Activated CD4-positive, alpha-beta T cell treated with anti-CD3 and anti-CD28 coated beads, Interleukin-2, amount 10 ng/mL, durations not matched to agents 24 days and 14 days (primary cell): Measurements from ENCODE around the gene METTL21A. TPM values are rescaled to one million over a fixed set of nuclear protein-coding genes. Genes with fewer than 3 reads are reported as not detected.
"Not testable (repeated sequence)": the region's sequence is repeated elsewhere in the genome, so short reads cannot be mapped to it uniquely, and the experiment has no call there.

Source experiments
- DNase-seq: peaks from one replicate; pipeline ENCODE4 v3.0.0; 2022
- H3K27ac Mint-ChIP-seq: one replicate; pipeline ENCODE4 v1.8.0; 2022; ENCODE audit warnings: mild to moderate bottlenecking, mixed read lengths
- H3K27me3 Mint-ChIP-seq: one replicate; pipeline ENCODE4 v1.8.0; 2022; ENCODE audit warnings: mixed read lengths
- H3K36me3 Mint-ChIP-seq: one replicate; pipeline ENCODE4 v1.8.0; 2022; ENCODE audit warnings: low read depth, mild to moderate bottlenecking, mixed read lengths
- H3K4me1 Mint-ChIP-seq: one replicate; pipeline ENCODE4 v1.8.0; 2021; ENCODE audit warnings: mixed read lengths
- H3K4me3 Mint-ChIP-seq: one replicate; pipeline ENCODE4 v1.8.0; 2022; ENCODE audit warnings: mild to moderate bottlenecking, moderate library complexity, mixed read lengths
- H3K9me3 Mint-ChIP-seq: one replicate; pipeline ENCODE4 v1.8.0; 2021; ENCODE audit warnings: mixed read lengths
- intact Hi-C: fragments of 100-400 bp; cut with micrococcal nuclease; formaldehyde crosslinking; loops from one replicate; pipeline ENCODE4 v1.15.1; 2023
- total RNA-seq: library from RNA; stranded (reverse); gene quantifications from 2 replicates; pipeline ENCODE4 v1.2.3, GENCODE V29; 2022

METTL21A gene
- total RNA-seq: 37.9 and 42.6 TPM in 2 replicates

DNA sequence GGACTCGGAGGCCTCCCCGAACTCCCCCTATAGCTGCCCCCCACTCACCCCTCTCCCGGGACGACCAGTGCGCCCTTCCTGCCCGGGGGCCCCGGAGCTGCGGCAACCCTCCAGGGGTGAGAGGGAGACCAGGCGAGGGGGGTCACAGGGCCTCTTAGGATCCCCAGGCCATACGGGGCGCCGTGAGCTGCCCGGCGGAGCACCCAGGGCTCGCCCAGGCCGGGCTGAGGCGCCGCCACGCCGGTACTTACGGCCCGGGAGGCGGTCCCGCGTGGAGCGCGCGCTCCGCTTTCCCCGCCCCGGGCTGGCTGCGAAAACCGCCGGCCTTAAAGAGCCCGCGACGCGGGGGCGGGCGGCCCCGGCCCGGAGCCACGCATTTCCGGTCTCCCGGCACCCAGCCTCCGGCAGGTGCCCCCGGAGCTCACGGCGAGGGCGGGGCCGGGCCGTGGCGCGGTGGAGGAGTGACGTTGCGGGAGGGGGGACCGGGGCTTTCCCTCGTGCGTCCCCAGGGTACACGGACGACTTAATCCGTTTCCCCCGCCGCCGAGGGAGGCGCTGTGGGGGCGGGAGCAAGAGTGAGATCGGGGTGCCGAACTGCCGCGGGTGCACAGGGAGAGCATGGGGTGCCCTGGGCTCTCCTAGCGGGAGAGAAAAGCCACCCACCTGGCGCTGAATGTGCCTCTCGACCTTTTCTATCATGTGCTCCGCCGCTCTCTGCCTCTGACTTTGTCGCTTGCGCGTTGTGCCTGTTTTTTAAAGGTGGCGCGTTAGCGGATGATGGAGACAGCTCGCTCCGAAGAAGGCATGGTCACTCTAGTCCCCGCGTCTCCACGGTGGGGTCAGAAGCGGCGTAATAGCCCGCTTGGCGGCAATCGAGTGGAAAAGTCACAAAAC, at the start of gene METTL21A:
Gene METTL21A (minus strand): TSS at position 381 of the 894 bp plus-strand sequence. CDS start 1,019 bp downstream, outside the sequence.
- Mint-ChIP-seq H3K27me3 (no peaks in the 10 kb centered on the region), H3K27ac (peak within 1 kb of the TSS; percentile 98), H3K36me3 (peaks cover 28% of the 10 kb centered on the region), H3K4me1 (peaks cover 32% of the 10 kb centered on the region), H3K4me3 (peak within 1 kb of the TSS; percentile 95), H3K9me3 (no peaks in the 10 kb centered on the region)
- peak; percentile 98 for DNase-seq
- intact Hi-C loops: loop anchor here (1.0 to 10.0 kb wide), 10 partner anchors 86 to 860 kb away; partner anchors contain the start of genes CCNYL1, CREB1, FASTKD2 and FZD5

DNA sequence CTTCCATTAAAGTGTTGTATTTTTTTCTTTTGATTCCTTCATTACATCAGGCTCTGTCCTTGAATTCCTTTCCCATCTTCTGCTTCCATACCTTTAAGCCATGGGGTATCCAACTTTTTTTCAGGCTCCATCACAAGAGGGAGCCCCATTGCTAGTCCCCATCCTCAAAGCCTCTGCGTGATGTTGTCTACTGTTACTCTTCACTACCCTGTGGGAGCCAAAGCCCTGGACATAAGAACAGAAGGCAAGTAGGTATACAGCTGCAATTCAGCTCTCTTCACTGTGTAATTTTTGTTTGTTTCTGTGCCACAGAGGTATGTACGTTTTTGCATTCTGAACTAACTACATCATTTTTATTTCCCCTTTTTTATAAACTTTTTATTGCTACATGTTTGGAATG, 49.6 kb upstream of the METTL21A start:
- Mint-ChIP-seq H3K27me3 (peaks cover 6% of the 10 kb centered on the region), H3K4me1 (no peaks in the 10 kb centered on the region), H3K36me3 (no peaks in the 10 kb centered on the region), H3K9me3 (no peaks in the 10 kb centered on the region), H3K4me3 (no peak overlapping the region), H3K27ac (no peak overlapping the region)
- no peak for DNase-seq
- intact Hi-C loops: no loop called here

DNA sequence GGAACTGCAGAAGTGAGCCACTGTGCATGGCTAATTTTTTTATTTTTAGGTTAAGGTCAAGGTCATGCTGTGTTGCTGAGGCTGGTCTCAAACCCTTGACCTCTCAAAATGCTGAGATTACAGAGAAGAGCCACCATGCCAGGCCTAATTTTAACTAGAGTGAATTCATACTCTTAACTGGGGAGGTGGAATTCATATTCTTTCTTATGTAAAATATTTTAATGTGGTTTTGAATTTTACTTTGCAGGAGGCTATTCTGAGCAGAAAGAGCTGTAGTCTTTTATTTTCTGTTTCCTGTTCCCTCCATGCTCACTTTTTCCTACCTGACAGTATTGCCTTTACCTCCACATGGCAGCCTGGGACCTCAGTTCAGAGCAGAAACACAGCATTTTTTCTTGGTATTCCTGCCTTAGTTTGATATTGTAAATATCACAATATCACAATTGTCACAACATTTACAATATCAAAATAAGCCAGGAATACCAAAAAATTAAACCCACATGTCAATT, 49.1 kb upstream of the METTL21A start:
- intact Hi-C loops: no loop called here
- no peaks in the 10 kb centered on the region for H3K36me3 Mint-ChIP-seq
- DNase-seq: no peak
- H3K27me3 Mint-ChIP-seq: peaks cover 4% of the 10 kb centered on the region
- no peaks in the 10 kb centered on the region for H3K4me1 Mint-ChIP-seq
- H3K9me3 Mint-ChIP-seq: no peaks in the 10 kb centered on the region
- no peak overlapping the region for H3K27ac Mint-ChIP-seq
- H3K4me3 Mint-ChIP-seq: no peak overlapping the region

DNA sequence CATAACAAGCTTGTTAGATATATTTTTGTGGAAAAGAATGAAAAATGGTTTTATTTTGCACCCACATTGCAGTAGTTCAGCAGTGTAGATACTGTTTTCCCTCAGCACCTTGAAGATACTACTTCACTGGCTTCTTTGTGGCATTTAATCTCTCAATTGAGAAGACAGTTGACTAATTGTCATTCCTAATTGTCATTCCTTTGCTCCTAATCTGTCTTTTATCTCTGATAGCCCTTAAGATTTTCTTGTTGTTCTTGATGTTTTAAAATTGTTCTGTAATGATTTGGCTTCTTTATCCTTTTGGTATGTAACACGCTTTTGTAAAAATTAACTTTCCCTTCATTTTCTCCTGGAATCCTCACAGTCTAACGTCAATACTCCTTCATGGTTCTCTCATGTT, 48.2 kb upstream of the METTL21A start:
- no peaks in the 10 kb centered on the region for H3K36me3 Mint-ChIP-seq
- intact Hi-C loops: no loop called here
- no peak overlapping the region for H3K27ac Mint-ChIP-seq
- DNase-seq: no peak
- H3K9me3 Mint-ChIP-seq: no peaks in the 10 kb centered on the region
- peaks cover 4% of the 10 kb centered on the region for H3K27me3 Mint-ChIP-seq
- H3K4me1 Mint-ChIP-seq: no peaks in the 10 kb centered on the region
- no peak overlapping the region for H3K4me3 Mint-ChIP-seq

DNA sequence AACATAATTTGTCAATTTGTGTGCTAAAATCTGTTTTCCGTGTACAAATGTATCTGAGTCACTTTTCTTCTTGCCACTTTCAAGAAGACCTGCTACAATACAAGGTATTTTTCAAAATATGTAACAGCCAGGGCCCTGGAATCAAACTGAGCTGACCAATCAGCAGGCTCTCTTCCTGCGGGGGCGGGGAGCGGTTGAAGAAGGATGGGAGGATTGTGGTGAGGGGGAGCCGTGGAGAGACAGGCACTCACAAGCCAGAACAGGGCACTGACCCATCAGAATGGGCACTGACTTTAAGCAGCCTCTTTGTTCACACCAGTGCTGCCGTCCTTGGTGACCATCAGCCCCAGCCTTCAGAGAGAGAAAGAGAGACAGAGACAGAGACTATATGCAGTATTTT, 45.7 kb upstream of the METTL21A start:
- Mint-ChIP-seq H3K36me3 (no peaks in the 10 kb centered on the region), H3K4me1 (no peaks in the 10 kb centered on the region), H3K27ac (no peak overlapping the region), H3K4me3 (no peak overlapping the region), H3K9me3 (no peaks in the 10 kb centered on the region), H3K27me3 (peaks cover 4% of the 10 kb centered on the region)
- intact Hi-C loops: no loop called here
- no peak for DNase-seq

DNA sequence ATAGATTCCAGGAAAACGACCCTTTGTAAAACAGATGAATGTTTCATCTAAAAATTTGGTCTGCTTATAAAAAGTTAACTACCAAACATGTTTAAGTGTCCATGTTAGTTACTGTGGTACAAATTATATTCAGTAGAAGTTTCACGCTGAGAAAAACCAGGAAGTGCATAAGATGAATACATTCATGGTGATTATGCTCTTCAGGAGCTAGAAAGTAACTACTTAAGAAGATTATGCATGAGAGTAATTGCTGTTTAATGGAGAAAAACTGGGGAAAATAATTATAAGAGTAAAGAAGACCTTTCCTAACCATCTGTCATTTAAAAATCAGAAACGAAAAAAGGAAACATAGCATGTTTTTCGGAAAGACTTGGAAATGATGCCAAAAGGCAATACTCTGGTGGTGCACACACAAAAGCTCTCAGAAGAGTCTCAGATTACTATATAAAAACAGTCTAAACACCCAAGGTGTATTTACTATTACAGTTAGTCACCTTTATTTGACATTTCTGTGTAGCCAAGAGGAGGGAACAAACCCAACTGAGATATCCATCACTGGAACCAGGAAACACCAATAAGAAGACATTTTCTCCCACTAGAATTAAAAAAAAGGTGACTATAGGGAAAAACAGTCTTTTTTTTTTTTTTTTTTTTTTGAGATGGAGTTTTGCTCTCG, 38.8 kb upstream of the METTL21A start:
- intact Hi-C loops: no loop called here
- no peak overlapping the region for H3K4me3 Mint-ChIP-seq
- no peak overlapping the region for H3K27ac Mint-ChIP-seq
- H3K27me3 Mint-ChIP-seq: no peaks in the 10 kb centered on the region
- no peaks in the 10 kb centered on the region for H3K4me1 Mint-ChIP-seq
- no peaks in the 10 kb centered on the region for H3K36me3 Mint-ChIP-seq
- no peaks in the 10 kb centered on the region for H3K9me3 Mint-ChIP-seq
- no peak for DNase-seq

DNA sequence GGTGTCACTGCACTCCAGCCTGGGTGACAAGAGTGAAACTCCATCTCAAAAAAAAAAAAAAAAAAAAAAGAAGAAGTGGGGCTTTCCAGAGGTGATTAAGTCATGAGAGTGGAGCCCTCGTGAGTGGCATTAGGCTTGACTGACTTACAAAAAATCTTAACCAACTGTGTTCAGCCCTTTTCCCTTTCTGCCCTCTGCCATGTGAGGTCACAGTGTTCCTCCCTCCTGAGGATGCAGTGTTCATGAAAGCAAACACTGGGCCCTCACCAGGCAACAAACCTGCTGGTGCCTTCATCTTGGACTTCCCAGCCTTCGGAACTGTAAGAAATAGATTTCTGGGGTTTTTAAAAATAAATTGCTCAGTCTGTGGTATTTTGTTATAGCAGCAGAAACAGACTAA, 37.0 kb upstream of the METTL21A start:
- no peak for DNase-seq

DNA sequence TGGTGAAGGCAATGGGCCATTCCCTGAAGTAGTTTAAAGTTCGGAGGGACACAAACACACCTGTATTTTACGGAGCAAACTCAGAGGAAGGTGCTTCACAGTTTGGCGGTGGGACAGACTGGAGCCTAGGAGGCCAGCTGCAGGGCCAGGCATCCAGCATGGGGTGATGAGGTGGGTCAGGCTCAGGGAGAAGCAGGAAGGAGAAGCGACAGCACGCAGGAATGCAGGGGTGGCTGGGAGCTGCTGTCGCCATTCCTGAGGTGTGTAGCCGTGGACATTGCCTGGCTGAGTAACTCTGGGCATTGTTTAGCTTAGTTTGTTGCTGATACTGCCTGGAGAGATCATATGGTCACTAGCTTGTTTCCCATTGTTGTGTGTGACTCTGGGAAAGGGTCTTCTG, 35.8 kb upstream of the METTL21A start:
- H3K4me1 Mint-ChIP-seq: no peaks in the 10 kb centered on the region
- no peaks in the 10 kb centered on the region for H3K36me3 Mint-ChIP-seq
- no peak overlapping the region for H3K4me3 Mint-ChIP-seq
- no peaks in the 10 kb centered on the region for H3K9me3 Mint-ChIP-seq
- intact Hi-C loops: no loop called here
- H3K27ac Mint-ChIP-seq: no peak overlapping the region
- no peaks in the 10 kb centered on the region for H3K27me3 Mint-ChIP-seq
- no peak for DNase-seq

More for the DNA sequence above, 37.0 kb upstream of the METTL21A start:
- no peak overlapping the region for H3K27ac Mint-ChIP-seq
- H3K36me3 Mint-ChIP-seq: no peaks in the 10 kb centered on the region
- H3K27me3 Mint-ChIP-seq: no peaks in the 10 kb centered on the region
- H3K4me1 Mint-ChIP-seq: no peaks in the 10 kb centered on the region
- intact Hi-C loops: no loop called here
- H3K9me3 Mint-ChIP-seq: no peaks in the 10 kb centered on the region
- H3K4me3 Mint-ChIP-seq: no peak overlapping the region

DNA sequence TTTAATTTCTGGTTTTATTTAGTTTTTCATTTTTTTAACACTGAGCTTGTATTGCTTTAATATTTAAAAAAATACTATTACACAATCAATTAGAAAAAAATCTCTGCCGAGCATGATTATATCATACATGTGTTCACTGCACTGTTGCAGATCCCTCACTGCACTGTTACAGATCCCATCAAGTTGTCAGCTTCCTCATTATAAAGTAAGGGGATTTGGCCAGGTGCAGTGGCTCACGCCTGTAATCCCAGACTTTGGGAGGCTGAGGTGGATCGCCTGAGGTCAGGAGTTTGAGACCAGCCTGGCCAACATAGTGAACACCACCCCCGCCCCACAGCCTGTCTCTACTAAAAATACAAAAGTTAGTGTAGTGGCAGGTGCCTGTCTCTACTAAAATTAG, 33.0 kb upstream of the METTL21A start:
- H3K27me3 Mint-ChIP-seq: no peaks in the 10 kb centered on the region
- no peaks in the 10 kb centered on the region for H3K4me1 Mint-ChIP-seq
- intact Hi-C loops: no loop called here
- H3K9me3 Mint-ChIP-seq: no peaks in the 10 kb centered on the region
- no peak overlapping the region for H3K4me3 Mint-ChIP-seq
- no peak overlapping the region for H3K27ac Mint-ChIP-seq
- no peak for DNase-seq
- H3K36me3 Mint-ChIP-seq: no peaks in the 10 kb centered on the region

DNA sequence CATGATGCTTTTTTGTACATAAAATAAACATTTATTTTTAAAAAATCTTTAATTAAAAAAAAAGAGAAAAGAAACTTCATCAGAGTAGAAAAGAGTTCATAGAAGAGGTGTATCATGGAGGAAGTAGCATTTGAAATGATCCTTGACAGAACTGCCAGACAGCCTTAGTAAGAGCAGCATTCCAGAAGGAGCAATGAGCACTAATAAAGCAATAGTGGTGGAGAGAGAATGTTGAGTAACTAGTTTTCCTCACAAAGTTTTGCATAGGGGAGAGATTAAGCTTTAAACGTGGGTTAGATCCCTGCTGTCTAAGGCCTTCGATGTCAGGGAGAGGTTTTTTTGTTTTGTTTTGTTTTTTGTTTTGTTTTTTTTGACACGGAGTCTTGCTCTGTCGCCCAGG, 29.8 kb upstream of the METTL21A start:
- H3K9me3 Mint-ChIP-seq: no peaks in the 10 kb centered on the region
- intact Hi-C loops: no loop called here
- H3K36me3 Mint-ChIP-seq: no peaks in the 10 kb centered on the region
- H3K4me3 Mint-ChIP-seq: no peak overlapping the region
- no peaks in the 10 kb centered on the region for H3K4me1 Mint-ChIP-seq
- H3K27me3 Mint-ChIP-seq: no peaks in the 10 kb centered on the region
- no peak overlapping the region for H3K27ac Mint-ChIP-seq
- DNase-seq: no peak

DNA sequence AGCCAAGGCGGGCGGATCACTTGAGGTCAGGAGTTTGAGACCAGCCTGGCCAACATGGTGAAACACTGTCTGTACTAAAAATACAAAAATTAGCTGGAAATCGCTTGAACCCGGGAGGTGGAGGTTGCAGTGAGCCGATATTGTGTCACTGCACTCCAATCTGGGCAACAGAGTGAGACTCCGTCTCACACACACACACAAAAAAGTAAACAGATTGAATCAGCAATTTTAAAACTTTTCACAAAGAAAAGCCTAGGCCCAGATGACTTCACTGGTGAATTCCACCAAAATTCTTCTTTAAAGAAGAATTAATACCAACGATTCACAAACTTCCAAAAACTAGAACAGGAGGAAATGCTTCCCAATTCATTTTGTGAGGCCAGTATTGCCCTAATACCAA, 21.4 kb upstream of the METTL21A start:
- H3K27ac Mint-ChIP-seq, H3K4me3 Mint-ChIP-seq, intact Hi-C loops, H3K36me3 Mint-ChIP-seq, H3K4me1 Mint-ChIP-seq, H3K9me3 Mint-ChIP-seq, DNase-seq: not testable (repeated sequence)
- peaks cover 12% of the 10 kb centered on the region for H3K27me3 Mint-ChIP-seq

DNA sequence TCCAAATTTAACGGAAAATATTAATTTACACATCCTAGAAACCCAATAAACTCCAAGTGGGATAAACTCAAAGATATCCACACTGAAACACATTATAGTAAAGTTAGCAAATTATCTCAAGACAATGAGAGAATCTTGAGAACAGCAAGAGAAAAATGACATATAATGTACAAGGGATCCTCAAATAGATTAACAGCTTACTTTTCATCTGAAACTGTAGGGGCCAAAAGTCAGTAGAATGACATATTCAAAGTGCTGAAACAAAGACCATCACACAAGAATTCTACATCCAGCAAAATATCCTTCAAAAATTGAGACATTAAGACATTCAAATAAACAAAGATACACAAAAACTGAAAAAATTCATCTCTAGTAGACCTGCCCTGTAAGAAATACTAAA, 18.7 kb upstream of the METTL21A start:
- Mint-ChIP-seq H3K36me3 (no peaks in the 10 kb centered on the region), H3K9me3 (peaks cover 8% of the 10 kb centered on the region), H3K27me3 (peaks cover 10% of the 10 kb centered on the region), H3K27ac (no peak overlapping the region), H3K4me3 (no peak overlapping the region), H3K4me1 (no peaks in the 10 kb centered on the region)
- intact Hi-C loops: no loop called here
- no peak for DNase-seq

DNA sequence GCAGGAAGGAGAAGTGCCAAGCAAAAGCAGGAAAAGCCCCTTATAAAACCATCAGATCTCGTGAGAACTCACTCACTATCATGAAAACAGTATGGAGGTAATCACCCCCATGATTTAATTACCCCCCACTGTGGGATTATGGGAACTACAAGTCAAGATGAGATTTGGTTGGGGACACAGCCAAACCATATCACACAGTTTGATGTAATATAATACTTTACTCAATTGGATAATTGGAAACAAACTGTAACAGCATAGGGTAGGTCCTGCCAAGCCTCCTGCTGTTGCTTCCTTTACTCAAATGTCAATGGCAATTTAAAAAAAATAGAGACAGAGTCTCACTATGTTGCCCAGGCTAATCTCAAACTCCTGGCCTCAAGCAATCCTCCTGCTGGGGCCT, 15.5 kb upstream of the METTL21A start:
- Mint-ChIP-seq H3K9me3 (peaks cover 8% of the 10 kb centered on the region), H3K27me3 (peaks cover 7% of the 10 kb centered on the region), H3K27ac (no peak overlapping the region), H3K4me3 (no peak overlapping the region), H3K36me3 (no peaks in the 10 kb centered on the region), H3K4me1 (no peaks in the 10 kb centered on the region)
- DNase-seq: no peak
- intact Hi-C loops: no loop called here

DNA sequence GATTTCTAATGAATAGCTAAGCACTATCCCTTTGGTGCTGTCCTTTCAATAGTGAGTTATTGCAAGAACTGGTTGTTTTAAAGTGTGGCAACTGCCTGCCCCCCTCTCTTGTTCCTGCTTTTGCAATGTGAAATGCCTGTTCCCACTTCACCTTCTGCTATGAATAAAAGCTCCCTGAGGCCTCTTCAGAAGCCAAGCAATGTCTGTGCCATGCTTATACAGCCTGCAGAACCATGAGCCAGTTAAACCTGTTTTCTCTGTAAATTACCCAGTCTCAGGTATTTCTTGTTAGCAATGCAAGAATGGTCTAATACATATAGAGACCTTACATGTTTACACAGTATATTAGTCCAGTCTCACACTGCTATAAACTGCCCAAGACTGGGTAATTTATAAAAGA, 15.0 kb upstream of the METTL21A start:
- no peak overlapping the region for H3K4me3 Mint-ChIP-seq
- intact Hi-C loops: no loop called here
- no peaks in the 10 kb centered on the region for H3K36me3 Mint-ChIP-seq
- H3K9me3 Mint-ChIP-seq: peaks cover 8% of the 10 kb centered on the region
- no peak for DNase-seq
- peaks cover 7% of the 10 kb centered on the region for H3K27me3 Mint-ChIP-seq
- no peak overlapping the region for H3K27ac Mint-ChIP-seq
- no peaks in the 10 kb centered on the region for H3K4me1 Mint-ChIP-seq
